Measurements from ENCODE around the gene TOE1. TPM values are rescaled to one million over a fixed set of nuclear protein-coding genes. Genes with fewer than 3 reads are reported as not detected.

The TOE1 gene
- total and polyA plus RNA-seq, 2 of the 8 experiments (the other 6 are each of a cell fraction or from before 2014, with no cell fraction given) = 15.2 to 25.8 TPM

- Histone ChIP-seq H4K91ac (replicated peaks; ENCODE audit: insufficient read length, low read length) (no peak overlapping the region), H3K23ac (ENCODE audit: insufficient read length) (no peak overlapping the region), H3K27me3 (replicated peaks in 1 of 4; ENCODE audit: control insufficient read depth in 3 of 4, extremely low read depth in 1 of 4, insufficient read depth in 3 of 4, low read length in 3 of 4) (no peaks in the 10 kb centered on the region), H2BK15ac (ENCODE audit: low read length) (no peak overlapping the region), H3K79me1 (ENCODE audit: low read depth, low read length) (no peaks in the 10 kb centered on the region; the same call in 1 of the 2 replicates), H3K4me1 (replicated peaks in 1 of 4; ENCODE audit: control insufficient read depth in 3 of 4, insufficient read depth in 4 of 4, low read length in 3 of 4) (peaks cover 9 to 25% (median 15%) of the 10 kb centered on the region in 4 experiments), H3K27ac (ENCODE audit: low read depth, low read length) (no peak overlapping the region), H3K4me2 (ENCODE audit: insufficient read depth in 1 of 2, low read depth in 2 of 2, low read length in 2 of 2) (peak overlapping the region in 1 of 2 experiments; percentile 70; a peak in 1 of 4 replicates), H4K8ac (ENCODE audit: extremely low read depth, insufficient read depth, low read length) (no peak overlapping the region), H3K23me2 (ENCODE audit: low read depth, low read length) (peaks cover 6% of the 10 kb centered on the region; the same call in 1 of the 2 replicates), H3K18ac (ENCODE audit: extremely low read depth, low read length) (no peak overlapping the region; the same call in 1 of the 2 replicates), H3K56ac (replicated peaks; ENCODE audit: insufficient read length, low read depth, low read length) (no peak overlapping the region), H3K9me3 (ENCODE audit: insufficient read depth in 2 of 2, low read depth in 1 of 2, low read length in 1 of 2) (no peaks in the 10 kb centered on the region), H2BK120ac (replicated peaks; ENCODE audit: low read depth, low read length) (peak overlapping the region; percentile 64), H3K14ac (ENCODE audit: insufficient read length) (no peak overlapping the region), H3K79me2 (ENCODE audit: control insufficient read depth in 1 of 2, insufficient read depth in 2 of 2, low read length in 2 of 2) (peaks cover 3 to 8% of the 10 kb centered on the region in 2 experiments; a peak in 3 of 4 replicates), H2BK5ac (ENCODE audit: low read depth, low read length) (no peak overlapping the region), H3K4ac (replicated peaks; ENCODE audit: insufficient read length, low read depth, low read length) (no peak overlapping the region), H3K9ac (replicated peaks in 1 of 4; ENCODE audit: extremely low read depth in 1 of 4, low read depth in 3 of 4, low read length in 3 of 4) (no peak overlapping the region), H2AFZ (ENCODE audit: low read length) (no peak overlapping the region), H4K5ac (ENCODE audit: insufficient read length, low read depth, low read length) (no peak overlapping the region), H2BK12ac (ENCODE audit: low read depth, low read length) (no peak overlapping the region), H2AK5ac (ENCODE audit: low read depth, low read length) (no peak overlapping the region), H2BK20ac (ENCODE audit: low read length) (no peak overlapping the region), H3K4me3 (ENCODE audit: extremely low read depth in 1 of 4, insufficient read depth in 2 of 4, low read depth in 3 of 4, low read length in 4 of 4) (no peak overlapping the region), H4K20me1 (replicated peaks in 1 of 2; ENCODE audit: control insufficient read depth in 1 of 2, insufficient read depth in 2 of 2, low read length in 2 of 2) (peaks cover 0 to under 1% of the 10 kb centered on the region in 2 experiments), H3K36me3 (ENCODE audit: control insufficient read depth in 2 of 4, insufficient read depth in 4 of 4, low read length in 3 of 4) (no peaks in the 10 kb centered on the region; a peak in 1 of 8 replicates)
- DNase-seq (ENCODE audit: low read depth in 1 of 2, low spot score in 2 of 2) = no peak
- FAIRE-seq = no peak
- CTCF ChIA-PET (ENCODE audit: partially characterized antibody) = interaction anchor here (0.7 kb wide), 1 partner anchor 171 kb away, joined by 3 read pairs; no protein-coding TSS in a partner anchor
- 85% methylated on average over 9 of the region's 10 CpGs; no CpG with 5 or more reads in 1 of the 2 experiments for WGBS, 2 experiments (ENCODE audit: extremely low coverage in 1 of 2, insufficient coverage in 1 of 2, insufficient read length in 1 of 2, insufficient replicate concordance in 2 of 2, low coverage in 1 of 2, low lambda C conversion rate in 2 of 2, missing lambda C conversion rate in 1 of 2)
- POLR2A ChIA-PET (ENCODE audit: partially characterized antibody) = interaction anchor here (0.7 to 16.3 kb wide), 7 partner anchors 11 to 312 kb away, joined by 3 to 472 read pairs (median 11); partner anchors contain the start of genes HECTD3, MUTYH, PRDX1 and TOE1
- no peak for TF ChIP-seq RAD21 (IDR thresholded peaks at IDR 0.05 in 1 of 2, conservative IDR thresholded peaks at IDR 0.05 in 1 of 2; ENCODE audit: low read depth in 2 of 2, low read length in 2 of 2)
Measured at GRCh38 chr1:45322486-45323040, 17.4 kb upstream of the TOE1 start.
